Peyer's patch (tissue), 4 donors: ENCODE data around the gene HS6ST1.

Experiments
- CTCF ChIP-seq, 6 experiments: fragments of 450-650 bp in 4 of 6; fragments of 200-600 bp in 2 of 6; sonication (generic) in 1 of 6; IDR thresholded peaks; one replicate each; pipeline ENCODE4 v1.5.1; 2017 to 2019; ENCODE audit warnings: antibody characterized with exemption in 6 of 6, mild to moderate bottlenecking in 3 of 6, moderate library complexity in 1 of 6
- POLR2A ChIP-seq, 2 donors: fragments of 450-650 bp; IDR thresholded peaks; one replicate each; pipeline ENCODE4 v1.5.1; 2017; ENCODE audit warnings: antibody characterized with exemption in 2 of 2, mild to moderate bottlenecking in 2 of 2, moderate library complexity in 2 of 2

GRCh38 chr2:128289439-128289838 is 29.2 kb downstream of the HS6ST1 start:
- no peak for TF ChIP-seq POLR2A (IDR thresholded peaks at IDR 0.05)
- TF ChIP-seq CTCF (IDR thresholded peaks at IDR 0.05), result no peak
